Neural cell (in vitro differentiated cells): Measurements from ENCODE around the gene PNKD. TPM values are rescaled to one million over a fixed set of nuclear protein-coding genes. Genes with fewer than 3 reads are reported as not detected.

ENCODE experiments used
- H2AFZ ChIP-seq: fragments of 200-600, 300-800 bp; sonication (generic), shearing (Covaris generic); 2 replicates; pipeline ENCODE4 v1.6.0; 2014; ENCODE audit warnings: low read depth, mild to moderate bottlenecking, antibody characterized with exemption, low read length, moderate library complexity
- H3F3A ChIP-seq: fragments of 200-600 bp; shearing (Covaris generic); 2 replicates; pipeline ENCODE4 v1.6.1; 2016; ENCODE audit warnings: mild to moderate bottlenecking, moderate library complexity, mixed read lengths, antibody characterized with exemption, low read length; ENCODE audit not compliant: insufficient read depth, poor library complexity, severe bottlenecking
- H3K27ac ChIP-seq: fragments of 200-600, 300-800 bp; sonication (generic), shearing (Covaris generic); 2 replicates; pipeline ENCODE4 v1.5.1; 2014; ENCODE audit warnings: mild to moderate bottlenecking, low read length, moderate library complexity
- H3K27me3 ChIP-seq: fragments of 300-800, 200-600 bp; sonication (generic), shearing (Covaris generic); 2 replicates; pipeline ENCODE4 v1.6.0; 2014; ENCODE audit warnings: mild to moderate bottlenecking, low read depth, low read length, moderate library complexity; ENCODE audit not compliant: insufficient read depth
- H3K36me3 ChIP-seq: fragments of 300-800, 200-600 bp; sonication (generic), shearing (Covaris generic); 2 replicates; pipeline ENCODE4 v1.5.1; 2014; ENCODE audit warnings: mild to moderate bottlenecking, antibody characterized with exemption, low read length, moderate library complexity; ENCODE audit not compliant: insufficient read depth
- H3K4me2 ChIP-seq: fragments of 300-800, 200-600 bp; sonication (generic), shearing (Covaris generic); 2 replicates; pipeline ENCODE4 v1.6.0; 2014; ENCODE audit warnings: mild to moderate bottlenecking, low read length
- H3K4me3 ChIP-seq: fragments of 300-800, 200-600 bp; sonication (generic), shearing (Covaris generic); 2 replicates; pipeline ENCODE4 v1.5.1; 2014; ENCODE audit warnings: mild to moderate bottlenecking, low read length, moderate library complexity
- H3K79me2 ChIP-seq: fragments of 200-600 bp; shearing (Covaris generic); replicated peaks from 2 replicates; pipeline ENCODE4 v1.6.0; 2014; ENCODE audit warnings: mild to moderate bottlenecking, low read length, moderate library complexity; ENCODE audit not compliant: insufficient read depth
- H3K9ac ChIP-seq: fragments of 300-800, 200-600 bp; sonication (generic), shearing (Covaris generic); 2 replicates; pipeline ENCODE4 v1.6.1; 2016; ENCODE audit warnings: mild to moderate bottlenecking, low read length, mixed read lengths
- H3K9me2 ChIP-seq: fragments of 200-600 bp; shearing (Covaris generic); 2 replicates; pipeline ENCODE4 v1.6.1; 2016; ENCODE audit warnings: mild to moderate bottlenecking, low read length, mixed read lengths; ENCODE audit not compliant: insufficient read depth
- H3K9me3 ChIP-seq: fragments of 200-600, 300-800 bp; sonication (generic), shearing (Covaris generic); 2 replicates; pipeline ENCODE4 v1.6.1; 2016; ENCODE audit warnings: mild to moderate bottlenecking, mixed run types, low read length, moderate library complexity, mixed read lengths
- H4K20me1 ChIP-seq: fragments of 200-600 bp; shearing (Covaris generic); 2 replicates; pipeline ENCODE4 v1.6.1; 2016; ENCODE audit warnings: mild to moderate bottlenecking, mixed run types; ENCODE audit not compliant: insufficient read depth
- EP300 ChIP-seq: fragments of 450-650 bp; conservative IDR thresholded peaks from 2 replicates; pipeline ENCODE4 v1.6.1; 2014; ENCODE audit warnings: antibody characterized with exemption, mild to moderate bottlenecking, moderate library complexity; ENCODE audit not compliant: poor library complexity, severe bottlenecking
- EZH2 ChIP-seq: fragments of 200-600, 300-800 bp; shearing (Covaris generic), sonication (generic); IDR thresholded peaks from 2 replicates; pipeline ENCODE4 v1.6.1; 2014; ENCODE audit warnings: antibody characterized with exemption, low read length, borderline replicate concordance, mild to moderate bottlenecking; ENCODE audit not compliant: insufficient read depth, poor library complexity, severe bottlenecking
- MXI1 ChIP-seq: fragments of 450-650 bp; conservative IDR thresholded peaks from 2 replicates; pipeline ENCODE4 v1.6.1; 2014; ENCODE audit warnings: antibody characterized with exemption, mild to moderate bottlenecking; ENCODE audit not compliant: poor library complexity, severe bottlenecking
- POLR2AphosphoS5 ChIP-seq: IDR thresholded peaks from 2 replicates; pipeline ENCODE4 v1.6.1; 2012
- RAD21 ChIP-seq: fragments of 450-650 bp; conservative IDR thresholded peaks from 2 replicates; pipeline ENCODE4 v1.6.1; 2014; ENCODE audit warnings: antibody characterized with exemption, mild to moderate bottlenecking, moderate library complexity
- SMC3 ChIP-seq: fragments of 450-650 bp; conservative IDR thresholded peaks from 2 replicates; pipeline ENCODE4 v1.6.1; 2014; ENCODE audit warnings: antibody characterized with exemption, mild to moderate bottlenecking, moderate library complexity; ENCODE audit not compliant: poor library complexity
- TAF1 ChIP-seq: IDR thresholded peaks from 2 replicates; pipeline ENCODE4 v1.6.1; 2012; ENCODE audit warnings: low read depth
- polyA plus RNA-seq: library from polyadenylated mRNA; depleted of rRNA; stranded (reverse); fragments of >200 nt; gene quantifications from 2 replicates; pipeline ENCODE4 v1.2.3, GENCODE V29; 2014
- TF ChIP-seq, protein P1 (sequence below): fragments of 450-650 bp; IDR thresholded peaks from 2 replicates; pipeline ENCODE4 v1.5.1; 2014; ENCODE audit warnings: antibody characterized with exemption, mild to moderate bottlenecking, moderate library complexity; ENCODE audit not compliant: poor library complexity, severe bottlenecking
- TF ChIP-seq, protein P2 (sequence below): IDR thresholded peaks from 2 replicates; pipeline ENCODE4 v1.6.1; 2012; ENCODE audit warnings: borderline replicate concordance

The PNKD gene
- polyA plus RNA-seq, 1 donor from 2014 or later: 59.7 TPM

DNA sequence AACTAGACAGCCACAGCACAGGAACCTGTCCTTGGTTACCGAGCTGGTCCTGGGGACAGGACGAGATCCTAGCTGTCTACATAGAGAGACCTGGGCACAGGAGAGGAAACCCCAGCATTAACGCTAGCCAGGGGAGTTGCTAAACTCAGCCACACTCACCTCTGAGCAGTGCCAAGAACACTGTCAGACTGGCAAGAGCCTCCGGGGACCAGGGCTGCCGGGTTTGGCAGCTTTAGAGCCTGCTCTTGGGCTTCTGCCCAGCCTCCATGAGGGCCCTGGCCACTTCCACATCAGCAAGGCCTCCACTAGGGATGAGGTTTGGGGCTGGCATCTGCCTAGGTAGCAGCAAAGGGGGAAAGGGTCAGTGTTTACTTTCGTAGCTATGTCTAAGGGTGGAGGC, 15.3 kb downstream of the PNKD start:
- TF ChIP-seq EZH2 (no peak), SMC3 (no peak), EP300 (no peak), TAF1 (no peak), POLR2AphosphoS5 (no peak), MXI1 (no peak), RAD21 (no peak)
- TF ChIP-seq, protein P1, sequence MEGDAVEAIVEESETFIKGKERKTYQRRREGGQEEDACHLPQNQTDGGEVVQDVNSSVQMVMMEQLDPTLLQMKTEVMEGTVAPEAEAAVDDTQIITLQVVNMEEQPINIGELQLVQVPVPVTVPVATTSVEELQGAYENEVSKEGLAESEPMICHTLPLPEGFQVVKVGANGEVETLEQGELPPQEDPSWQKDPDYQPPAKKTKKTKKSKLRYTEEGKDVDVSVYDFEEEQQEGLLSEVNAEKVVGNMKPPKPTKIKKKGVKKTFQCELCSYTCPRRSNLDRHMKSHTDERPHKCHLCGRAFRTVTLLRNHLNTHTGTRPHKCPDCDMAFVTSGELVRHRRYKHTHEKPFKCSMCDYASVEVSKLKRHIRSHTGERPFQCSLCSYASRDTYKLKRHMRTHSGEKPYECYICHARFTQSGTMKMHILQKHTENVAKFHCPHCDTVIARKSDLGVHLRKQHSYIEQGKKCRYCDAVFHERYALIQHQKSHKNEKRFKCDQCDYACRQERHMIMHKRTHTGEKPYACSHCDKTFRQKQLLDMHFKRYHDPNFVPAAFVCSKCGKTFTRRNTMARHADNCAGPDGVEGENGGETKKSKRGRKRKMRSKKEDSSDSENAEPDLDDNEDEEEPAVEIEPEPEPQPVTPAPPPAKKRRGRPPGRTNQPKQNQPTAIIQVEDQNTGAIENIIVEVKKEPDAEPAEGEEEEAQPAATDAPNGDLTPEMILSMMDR: no peak
- TF ChIP-seq, protein P2, sequence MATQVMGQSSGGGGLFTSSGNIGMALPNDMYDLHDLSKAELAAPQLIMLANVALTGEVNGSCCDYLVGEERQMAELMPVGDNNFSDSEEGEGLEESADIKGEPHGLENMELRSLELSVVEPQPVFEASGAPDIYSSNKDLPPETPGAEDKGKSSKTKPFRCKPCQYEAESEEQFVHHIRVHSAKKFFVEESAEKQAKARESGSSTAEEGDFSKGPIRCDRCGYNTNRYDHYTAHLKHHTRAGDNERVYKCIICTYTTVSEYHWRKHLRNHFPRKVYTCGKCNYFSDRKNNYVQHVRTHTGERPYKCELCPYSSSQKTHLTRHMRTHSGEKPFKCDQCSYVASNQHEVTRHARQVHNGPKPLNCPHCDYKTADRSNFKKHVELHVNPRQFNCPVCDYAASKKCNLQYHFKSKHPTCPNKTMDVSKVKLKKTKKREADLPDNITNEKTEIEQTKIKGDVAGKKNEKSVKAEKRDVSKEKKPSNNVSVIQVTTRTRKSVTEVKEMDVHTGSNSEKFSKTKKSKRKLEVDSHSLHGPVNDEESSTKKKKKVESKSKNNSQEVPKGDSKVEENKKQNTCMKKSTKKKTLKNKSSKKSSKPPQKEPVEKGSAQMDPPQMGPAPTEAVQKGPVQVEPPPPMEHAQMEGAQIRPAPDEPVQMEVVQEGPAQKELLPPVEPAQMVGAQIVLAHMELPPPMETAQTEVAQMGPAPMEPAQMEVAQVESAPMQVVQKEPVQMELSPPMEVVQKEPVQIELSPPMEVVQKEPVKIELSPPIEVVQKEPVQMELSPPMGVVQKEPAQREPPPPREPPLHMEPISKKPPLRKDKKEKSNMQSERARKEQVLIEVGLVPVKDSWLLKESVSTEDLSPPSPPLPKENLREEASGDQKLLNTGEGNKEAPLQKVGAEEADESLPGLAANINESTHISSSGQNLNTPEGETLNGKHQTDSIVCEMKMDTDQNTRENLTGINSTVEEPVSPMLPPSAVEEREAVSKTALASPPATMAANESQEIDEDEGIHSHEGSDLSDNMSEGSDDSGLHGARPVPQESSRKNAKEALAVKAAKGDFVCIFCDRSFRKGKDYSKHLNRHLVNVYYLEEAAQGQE: no peak
- Histone ChIP-seq H3K27me3 (no peaks in the 10 kb centered on the region), H4K20me1 (no peaks in the 10 kb centered on the region), H2AFZ (no peak overlapping the region), H3K9me3 (no peaks in the 10 kb centered on the region), H3K9ac (no peak overlapping the region), H3K4me3 (no peak overlapping the region), H3K4me2 (no peak overlapping the region), H3K36me3 (no peaks in the 10 kb centered on the region), H3K79me2 (no peaks in the 10 kb centered on the region), H3K27ac (no peak overlapping the region), H3K9me2 (no peaks in the 10 kb centered on the region), H3F3A (no peaks in the 10 kb centered on the region)

DNA sequence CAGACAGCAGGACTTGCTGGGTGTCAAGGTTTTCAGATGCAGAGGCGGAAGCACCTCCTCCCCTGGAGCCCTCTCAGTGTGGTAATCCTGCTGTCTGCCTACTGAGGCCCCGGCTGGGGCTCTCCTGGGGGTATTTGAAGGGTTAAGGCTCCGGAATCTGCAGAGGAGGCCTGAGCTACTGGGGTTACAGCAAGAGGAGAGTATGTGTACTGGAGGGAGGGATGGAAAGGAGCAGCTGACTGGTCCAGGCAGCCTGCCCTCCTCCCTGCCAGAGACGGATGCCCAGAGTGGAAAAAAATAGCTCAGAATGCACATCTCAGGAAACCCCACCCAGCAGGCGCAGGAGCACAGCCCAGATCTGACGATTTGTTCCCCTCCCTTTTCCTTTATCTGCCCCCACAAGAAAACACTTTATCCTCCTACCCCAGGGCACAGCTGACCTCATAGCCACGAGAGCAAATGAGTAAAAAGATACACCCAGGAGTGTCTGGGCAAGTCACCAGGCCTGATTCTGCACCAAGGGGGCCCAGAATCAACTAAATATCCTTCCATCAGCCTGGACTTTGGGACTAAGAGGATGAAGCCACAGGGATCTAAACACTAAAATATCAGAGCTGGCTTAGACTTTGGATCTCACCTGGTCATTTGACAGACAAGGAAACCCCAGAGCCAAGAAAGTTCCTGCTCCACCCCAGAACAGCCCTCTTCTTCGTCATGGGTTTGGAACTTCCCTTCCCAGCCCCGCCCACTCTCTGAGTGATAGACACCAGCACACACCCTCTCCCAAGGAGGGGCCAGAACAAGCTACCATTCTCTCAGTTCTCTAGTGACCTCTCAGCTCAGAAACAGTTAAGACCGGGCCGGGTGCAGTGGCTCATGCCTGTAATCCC, 16.5 kb downstream of the PNKD start:
- Histone ChIP-seq H3K79me2 (no peaks in the 10 kb centered on the region), H3F3A (no peaks in the 10 kb centered on the region), H3K9ac (no peak overlapping the region), H4K20me1 (no peaks in the 10 kb centered on the region), H3K9me2 (no peaks in the 10 kb centered on the region), H3K9me3 (no peaks in the 10 kb centered on the region), H3K27me3 (no peaks in the 10 kb centered on the region), H3K36me3 (no peaks in the 10 kb centered on the region), H3K4me2 (no peak overlapping the region), H3K27ac (no peak overlapping the region), H3K4me3 (no peak overlapping the region), H2AFZ (no peak overlapping the region)
- TF ChIP-seq RAD21 (no peak), EZH2 (no peak), EP300 (no peak), SMC3 (no peak), TAF1 (no peak), POLR2AphosphoS5 (no peak), MXI1 (no peak)
- TF ChIP-seq, protein P1: no peak
- TF ChIP-seq, protein P2: no peak
